Caco-2 (cell line): ENCODE data around the gene ITGA11. TPM values are rescaled to one million over a fixed set of nuclear protein-coding genes. Genes with fewer than 3 reads are reported as not detected.

ENCODE experiments used
- BruUV-seq: library from RNA; stranded (reverse); fragments of 400-500 nt; replicated peaks from 2 replicates; lab custom pipeline; 2021; lab: Mats Ljungman, UMichigan
- CTCF ChIA-PET: fragments of 300-600 bp; sonication (Branson Sonifier 250); formaldehyde crosslinking; loops from one replicate; lab custom pipeline; 2022; ENCODE audit warnings: antibody characterized with exemption; lab: Charles Lee
- POLR2A ChIA-PET: fragments of 300-600 bp; sonication (Branson Sonifier 250); formaldehyde crosslinking; loops from one replicate; lab custom pipeline; 2022; ENCODE audit warnings: antibody characterized with exemption; lab: Charles Lee
- DNase-seq, 2 experiments: peaks; one replicate each; pipeline versions ENCODE4 v3.0.0 to v3.0.0-alpha.2; 2020 to 2022
- H3K27me3 ChIP-seq: replicated peaks from 2 replicates; pipeline ENCODE4 v1.6.0; 2011; ENCODE audit warnings: low read length; ENCODE audit not compliant: control insufficient read depth, insufficient read depth
- H3K36me3 ChIP-seq: 2 replicates; pipeline ENCODE4 v1.5.1; 2011; ENCODE audit warnings: low read length; ENCODE audit not compliant: control insufficient read depth, insufficient read depth
- H3K4me1 ChIP-seq: fragments of 250-450 bp; sonication (Bioruptor Pico); 2 replicates; pipeline ENCODE4 v1.5.1; 2020; ENCODE audit warnings: mild to moderate bottlenecking
- H3K4me3 ChIP-seq: 2 replicates; pipeline ENCODE4 v1.5.1; 2011; ENCODE audit warnings: low read depth, mild to moderate bottlenecking, control low read depth, low read length
- H3K9me3 ChIP-seq: fragments of 250-450 bp; sonication (Bioruptor Pico); 2 replicates; pipeline ENCODE4 v1.5.1; 2020; ENCODE audit warnings: mild to moderate bottlenecking, moderate library complexity
- H3K27ac Mint-ChIP-seq: one replicate; pipeline ENCODE4 v1.8.0; 2022; ENCODE audit warnings: mixed read lengths; ENCODE audit not compliant: unreplicated experiment
- H3K27me3 Mint-ChIP-seq: one replicate; pipeline ENCODE4 v1.8.0; 2022; ENCODE audit warnings: mixed read lengths; ENCODE audit not compliant: insufficient read depth, unreplicated experiment
- H3K36me3 Mint-ChIP-seq: one replicate; pipeline ENCODE4 v1.8.0; 2022; ENCODE audit warnings: mild to moderate bottlenecking, mixed read lengths; ENCODE audit not compliant: insufficient read depth, unreplicated experiment
- H3K4me1 Mint-ChIP-seq: one replicate; pipeline ENCODE4 v1.8.0; 2022; ENCODE audit warnings: low read depth, mixed read lengths; ENCODE audit not compliant: unreplicated experiment
- H3K4me3 Mint-ChIP-seq: one replicate; pipeline ENCODE4 v1.8.0; 2022; ENCODE audit warnings: mild to moderate bottlenecking, moderate library complexity, mixed read lengths; ENCODE audit not compliant: unreplicated experiment
- H3K9me3 Mint-ChIP-seq: one replicate; pipeline ENCODE4 v1.8.0; 2022; ENCODE audit warnings: mixed read lengths; ENCODE audit not compliant: unreplicated experiment
- intact Hi-C: fragments of 100-400 bp; cut with micrococcal nuclease; formaldehyde crosslinking; loops from one replicate; pipeline ENCODE4 v1.10.0; 2022; ENCODE audit not compliant: unreplicated experiment
- total RNA-seq: library from RNA; stranded (reverse); gene quantifications from 2 replicates; pipeline ENCODE4 v1.2.3, GENCODE V29; 2022
- TF ChIP-seq, protein P1 (sequence below), 2 experiments: fragments of 200-600 bp in 1 of 2; IDR thresholded peaks; 1 replicate in 1 of 2; 2 replicates in 1 of 2; pipeline versions ENCODE4 v1.5.1 to v1.8.0; 2011 to 2022; ENCODE audit warnings: antibody characterized with exemption in 1 of 2, control low read depth in 1 of 2, inconsistent platforms in 1 of 2, low read depth in 1 of 2, low read length in 1 of 2, mild to moderate bottlenecking in 1 of 2, moderate library complexity in 1 of 2; ENCODE audit not compliant: insufficient read depth in 1 of 2, severe bottlenecking in 1 of 2, unreplicated experiment in 1 of 2

ITGA11 gene
- total RNA-seq, 1 experiment from 2014 or later = 0.18 TPM

- H3K9me3 Mint-ChIP-seq = no peaks in the 10 kb centered on the region
- no peaks in the 10 kb centered on the region; the same call in 1 of the 2 replicates for H3K36me3 ChIP-seq
- no TSS peak for BruUV-seq
- peaks cover 24% of the 10 kb centered on the region for H3K4me1 Mint-ChIP-seq
- CTCF ChIA-PET = no interaction called here
- no peak overlapping the region for H3K4me3 Mint-ChIP-seq
- H3K9me3 ChIP-seq = no peaks in the 10 kb centered on the region
- POLR2A ChIA-PET = no interaction called here
- H3K27me3 Mint-ChIP-seq = no peaks in the 10 kb centered on the region
- DNase-seq = no peak
- H3K27me3 ChIP-seq = no peaks in the 10 kb centered on the region
- no peak overlapping the region for H3K4me3 ChIP-seq
- H3K27ac Mint-ChIP-seq = peak overlapping the region; percentile 93
- TF ChIP-seq, protein P1, sequence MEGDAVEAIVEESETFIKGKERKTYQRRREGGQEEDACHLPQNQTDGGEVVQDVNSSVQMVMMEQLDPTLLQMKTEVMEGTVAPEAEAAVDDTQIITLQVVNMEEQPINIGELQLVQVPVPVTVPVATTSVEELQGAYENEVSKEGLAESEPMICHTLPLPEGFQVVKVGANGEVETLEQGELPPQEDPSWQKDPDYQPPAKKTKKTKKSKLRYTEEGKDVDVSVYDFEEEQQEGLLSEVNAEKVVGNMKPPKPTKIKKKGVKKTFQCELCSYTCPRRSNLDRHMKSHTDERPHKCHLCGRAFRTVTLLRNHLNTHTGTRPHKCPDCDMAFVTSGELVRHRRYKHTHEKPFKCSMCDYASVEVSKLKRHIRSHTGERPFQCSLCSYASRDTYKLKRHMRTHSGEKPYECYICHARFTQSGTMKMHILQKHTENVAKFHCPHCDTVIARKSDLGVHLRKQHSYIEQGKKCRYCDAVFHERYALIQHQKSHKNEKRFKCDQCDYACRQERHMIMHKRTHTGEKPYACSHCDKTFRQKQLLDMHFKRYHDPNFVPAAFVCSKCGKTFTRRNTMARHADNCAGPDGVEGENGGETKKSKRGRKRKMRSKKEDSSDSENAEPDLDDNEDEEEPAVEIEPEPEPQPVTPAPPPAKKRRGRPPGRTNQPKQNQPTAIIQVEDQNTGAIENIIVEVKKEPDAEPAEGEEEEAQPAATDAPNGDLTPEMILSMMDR (IDR thresholded peaks at IDR 0.05; ENCODE audit: insufficient read depth in 1 of 2, low read depth in 1 of 2, low read length in 1 of 2, severe bottlenecking in 1 of 2, unreplicated experiment in 1 of 2) = no peak
- H3K36me3 Mint-ChIP-seq = peaks cover 7% of the 10 kb centered on the region
- intact Hi-C loops = no loop called here
- H3K4me1 ChIP-seq = peaks cover 32% of the 10 kb centered on the region
These were observed 12.4 kb downstream of the ITGA11 start for GRCh38 chr15:68419301-68420175.

DNA sequence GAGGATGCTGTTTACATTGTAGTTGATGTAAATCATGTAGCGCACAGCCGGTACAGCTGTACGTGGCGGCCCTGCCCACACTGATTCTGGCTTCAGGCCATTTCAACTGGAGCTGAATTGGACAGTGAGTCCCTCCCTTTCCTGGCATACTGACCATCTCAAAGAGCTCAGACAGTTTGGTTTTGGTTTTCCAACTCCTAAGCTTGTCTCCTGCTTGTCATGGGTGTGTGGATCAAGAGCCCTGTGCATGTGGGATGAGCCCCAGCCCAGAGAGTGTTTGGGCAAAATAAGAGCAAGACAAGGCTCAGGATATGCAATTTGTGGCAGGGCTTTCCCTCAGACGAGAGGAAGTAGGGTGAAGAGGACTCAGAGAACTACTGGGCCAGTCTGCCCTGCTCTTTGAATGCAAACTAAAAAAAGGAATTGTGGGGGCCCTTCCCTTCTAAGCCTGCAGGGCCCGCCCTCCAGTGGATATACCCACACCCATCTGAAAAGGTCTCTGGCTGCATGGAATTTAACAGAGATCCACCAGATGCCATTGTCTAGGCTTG lies 13.3 kb downstream of the ITGA11 start:
- TF ChIP-seq, protein P1 (IDR thresholded peaks at IDR 0.05; ENCODE audit: insufficient read depth in 1 of 2, low read depth in 1 of 2, low read length in 1 of 2, severe bottlenecking in 1 of 2, unreplicated experiment in 1 of 2) = no peak
- Histone ChIP-seq H3K4me3 (no peak overlapping the region), H3K4me1 (peaks cover 32% of the 10 kb centered on the region), H3K27me3 (no peaks in the 10 kb centered on the region), H3K36me3 (no peaks in the 10 kb centered on the region; the same call in 1 of the 2 replicates), H3K9me3 (no peaks in the 10 kb centered on the region)
- intact Hi-C loops = no loop called here
- Mint-ChIP-seq H3K4me1 (peaks cover 24% of the 10 kb centered on the region), H3K9me3 (no peaks in the 10 kb centered on the region), H3K27ac (peak overlapping the region; percentile 34), H3K27me3 (no peaks in the 10 kb centered on the region), H3K4me3 (no peak overlapping the region), H3K36me3 (peaks cover 7% of the 10 kb centered on the region)
- no TSS peak for BruUV-seq
- CTCF ChIA-PET = no interaction called here
- POLR2A ChIA-PET = no interaction called here
- DNase-seq = no peak

DNA sequence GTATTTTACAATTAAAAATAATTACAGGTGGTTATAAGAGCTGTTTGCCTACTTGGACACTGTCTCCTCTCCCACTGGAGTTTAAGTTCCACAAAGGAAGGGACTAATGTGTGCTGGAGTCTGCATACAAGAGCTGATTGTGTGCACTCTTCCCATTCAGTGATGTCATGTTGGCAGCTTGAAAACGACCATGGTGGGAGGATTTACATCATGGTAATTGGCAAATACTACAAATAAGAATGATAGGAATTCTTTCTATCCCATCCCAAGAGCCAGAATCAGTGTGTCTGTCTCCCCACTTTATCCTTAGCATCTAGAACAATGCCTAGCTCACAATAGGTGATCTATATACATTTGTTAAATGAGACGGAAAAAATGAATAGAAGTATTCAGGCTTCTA lies 14.1 kb downstream of the ITGA11 start:
- ChIA-PET POLR2A (no interaction called here), CTCF (interaction anchor here (1.0 kb wide), 1 partner anchor 121 kb away, joined by 3 read pairs; no protein-coding TSS in a partner anchor)
- H3K4me3 ChIP-seq = no peak overlapping the region
- no peaks in the 10 kb centered on the region for H3K9me3 ChIP-seq
- H3K4me1 ChIP-seq = peaks cover 32% of the 10 kb centered on the region
- no peaks in the 10 kb centered on the region for H3K27me3 Mint-ChIP-seq
- no peaks in the 10 kb centered on the region; the same call in 1 of the 2 replicates for H3K36me3 ChIP-seq
- peak overlapping the region; percentile 34 for H3K27ac Mint-ChIP-seq
- no peaks in the 10 kb centered on the region for H3K9me3 Mint-ChIP-seq
- no peak overlapping the region for H3K4me3 Mint-ChIP-seq
- TF ChIP-seq, protein P1 (IDR thresholded peaks at IDR 0.05; ENCODE audit: insufficient read depth in 1 of 2, low read depth in 1 of 2, low read length in 1 of 2, severe bottlenecking in 1 of 2, unreplicated experiment in 1 of 2) = no peak
- no TSS peak for BruUV-seq
- H3K27me3 ChIP-seq = no peaks in the 10 kb centered on the region
- intact Hi-C loops = no loop called here
- DNase-seq = no peak
- H3K4me1 Mint-ChIP-seq = peaks cover 23% of the 10 kb centered on the region
- H3K36me3 Mint-ChIP-seq = peaks cover 7% of the 10 kb centered on the region
